ENCODE data around the gene CLEC4G. TPM values are rescaled to one million over a fixed set of nuclear protein-coding genes. Genes with fewer than 3 reads are reported as not detected.

The CLEC4G gene
- total and polyA plus RNA-seq, 2 of the 13 experiments (the other 11 are each of a cell fraction or from before 2014, with no cell fraction given): not detected

DNA sequence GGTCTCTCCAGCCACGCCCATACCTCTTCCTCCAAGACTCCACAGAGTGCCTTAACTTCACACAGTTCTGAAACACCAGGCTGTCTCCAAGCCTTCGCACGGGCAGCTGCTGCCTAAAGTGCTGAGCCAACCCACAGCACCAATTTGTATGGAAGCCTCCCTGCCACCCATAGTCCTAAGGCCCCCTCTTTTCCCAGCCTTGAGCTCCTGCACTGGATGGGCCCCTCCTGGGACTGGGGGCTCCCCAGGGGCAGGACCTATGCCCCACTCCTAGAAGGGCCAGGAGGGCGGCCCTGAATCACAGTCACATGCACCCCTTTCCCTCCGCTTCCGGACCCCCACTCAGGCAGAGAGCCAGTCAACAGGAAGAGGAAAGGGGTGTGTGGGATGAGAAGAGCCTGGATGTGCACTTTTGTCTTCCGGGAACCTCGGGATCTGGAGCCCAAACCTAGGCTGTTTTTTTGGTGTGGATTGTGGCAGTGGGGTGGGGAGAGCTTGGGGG is 24.9 kb downstream of the CLEC4G start (continued):
- TF ChIP-seq ZFP82 (CRISPR knock-in tag; IDR thresholded peaks at IDR 0.05; ENCODE audit: borderline replicate concordance): no peak
- no peak for TF ChIP-seq TBL1XR1 (IDR thresholded peaks at IDR 0.05; ENCODE audit: borderline replicate concordance, low read length, partially characterized antibody)
- TF ChIP-seq ZNF724P (CRISPR knock-in tag; IDR thresholded peaks at IDR 0.05; ENCODE audit: borderline replicate concordance): no peak
- TF ChIP-seq MBNL3 (CRISPR knock-in tag; conservative IDR thresholded peaks at IDR 0.05): no peak
- TF ChIP-seq ZBTB38 (CRISPR knock-in tag; IDR thresholded peaks at IDR 0.05): no peak
- no peak for TF ChIP-seq ZC3H13 (CRISPR knock-in tag; IDR thresholded peaks at IDR 0.05)
- TF ChIP-seq MAFG (CRISPR knock-in tag; IDR thresholded peaks at IDR 0.05): no peak
- TF ChIP-seq ZNF431 (CRISPR knock-in tag; IDR thresholded peaks at IDR 0.05; ENCODE audit: borderline replicate concordance, low read depth): no peak

DNA sequence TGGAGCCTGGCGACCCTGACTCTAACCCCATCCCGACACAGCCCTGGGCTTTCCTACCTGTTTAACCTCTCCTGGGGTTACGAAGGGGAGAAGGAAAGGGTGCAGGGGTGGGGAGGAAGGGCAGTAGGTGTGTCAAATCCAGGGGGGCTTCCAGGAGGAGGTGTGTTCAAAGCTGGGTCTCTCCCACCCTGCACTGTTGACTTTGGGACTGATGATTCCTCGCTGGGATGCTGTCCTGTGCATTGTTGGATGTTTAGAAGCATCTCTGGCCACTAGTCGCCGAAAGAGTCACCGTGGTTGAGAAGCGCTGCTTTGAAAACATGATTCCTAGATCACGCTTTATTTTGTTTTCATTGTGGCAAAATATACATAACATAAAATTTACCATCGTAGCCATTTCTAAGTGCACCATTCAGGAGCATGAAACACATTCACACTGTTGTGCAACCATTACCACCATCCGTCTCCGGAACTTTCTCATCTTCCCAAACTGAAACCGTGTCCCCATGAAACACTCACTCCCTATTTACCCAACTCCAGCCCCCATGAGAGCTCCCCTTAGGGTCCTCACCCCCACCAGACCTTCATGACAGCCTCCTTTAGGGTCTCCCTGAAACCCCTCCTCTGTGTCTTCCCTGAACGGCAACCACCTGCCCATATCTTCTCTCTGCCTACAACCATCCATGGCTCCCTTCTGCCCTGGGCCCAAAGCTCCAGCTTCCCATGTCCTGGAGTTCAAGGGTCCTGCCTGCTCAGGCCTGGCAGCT is 25.5 kb downstream of the CLEC4G start:
- H3K9me3 ChIP-seq (ENCODE audit: low read length): no peaks in the 10 kb centered on the region
- ChIA-PET POLR2A (no interaction called here), CTCF (ENCODE audit: low intra/inter-chr PET ratio, low total read pairs) (no interaction called here)
- BruUV-seq (replicated peaks): no TSS peak
- H3K27me3 ChIP-seq (ENCODE audit: control insufficient read depth in 1 of 2, insufficient read depth in 2 of 2, low read length in 2 of 2): peaks cover 0 to 14% of the 10 kb centered on the region in 2 experiments; a peak in 3 of 5 replicates
- intact Hi-C loops (cut with micrococcal nuclease; ENCODE audit: unreplicated experiment) (no loop called here), in situ Hi-C loops (cut with HindIII; ENCODE audit: extremely low pct_ligation_motif_present, low pct_unique_long_range_greater_than_20kb) (no loop called here)
- H3K4me2 ChIP-seq (ENCODE audit: low read depth, low read length): no peak overlapping the region
- no peaks in the 10 kb centered on the region for H3K79me2 ChIP-seq (ENCODE audit: insufficient read depth, low read length)
- no peaks in the 10 kb centered on the region for H4K20me1 ChIP-seq (ENCODE audit: insufficient read depth, low read length)
- H3K36me3 ChIP-seq (replicated peaks in 1 of 2; ENCODE audit: control insufficient read depth in 1 of 2, insufficient read depth in 2 of 2, low read length in 2 of 2): no peaks in the 10 kb centered on the region
- 0 out of 2 replicates have a peak, but pooled peaks have one; percentile 47 for TF ChIP-seq ZMYM3 (CRISPR knock-in tag; IDR thresholded peaks at IDR 0.05)
- TF ChIP-seq CEBPB (IDR thresholded peaks at IDR 0.05; ENCODE audit: borderline replicate concordance, low read depth, low read length): 0 out of 2 replicates have a peak, but pooled peaks have one; percentile 3
- TF ChIP-seq ZMAT3 (CRISPR knock-in tag; conservative IDR thresholded peaks at IDR 0.05): no peak
- FAIRE-seq (no peak), ATAC-seq (no peak), DNase-seq (ENCODE audit: low spot score) (no peak)
- WGBS (ENCODE audit: low lambda C conversion rate): 53% methylated on average over 13 of the region's 14 CpGs
- no peak overlapping the region for H3K27ac ChIP-seq (ENCODE audit: extremely low read length, insufficient read depth, low read length)
- peaks cover 11% of the 10 kb centered on the region for H3K4me1 ChIP-seq (ENCODE audit: insufficient read depth, low read length)
- no peak overlapping the region for H3K9ac ChIP-seq (ENCODE audit: insufficient read depth, low read depth, low read length)
- H3K4me3 ChIP-seq (replicated peaks in 1 of 3; ENCODE audit: insufficient read depth in 1 of 3, low read depth in 2 of 3, low read length in 3 of 3): no peak overlapping the region
- no peak overlapping the region for H2AFZ ChIP-seq (ENCODE audit: low read length)
